ENCODE measurements around the gene GABARAP.

Gene GABARAP

DNA sequence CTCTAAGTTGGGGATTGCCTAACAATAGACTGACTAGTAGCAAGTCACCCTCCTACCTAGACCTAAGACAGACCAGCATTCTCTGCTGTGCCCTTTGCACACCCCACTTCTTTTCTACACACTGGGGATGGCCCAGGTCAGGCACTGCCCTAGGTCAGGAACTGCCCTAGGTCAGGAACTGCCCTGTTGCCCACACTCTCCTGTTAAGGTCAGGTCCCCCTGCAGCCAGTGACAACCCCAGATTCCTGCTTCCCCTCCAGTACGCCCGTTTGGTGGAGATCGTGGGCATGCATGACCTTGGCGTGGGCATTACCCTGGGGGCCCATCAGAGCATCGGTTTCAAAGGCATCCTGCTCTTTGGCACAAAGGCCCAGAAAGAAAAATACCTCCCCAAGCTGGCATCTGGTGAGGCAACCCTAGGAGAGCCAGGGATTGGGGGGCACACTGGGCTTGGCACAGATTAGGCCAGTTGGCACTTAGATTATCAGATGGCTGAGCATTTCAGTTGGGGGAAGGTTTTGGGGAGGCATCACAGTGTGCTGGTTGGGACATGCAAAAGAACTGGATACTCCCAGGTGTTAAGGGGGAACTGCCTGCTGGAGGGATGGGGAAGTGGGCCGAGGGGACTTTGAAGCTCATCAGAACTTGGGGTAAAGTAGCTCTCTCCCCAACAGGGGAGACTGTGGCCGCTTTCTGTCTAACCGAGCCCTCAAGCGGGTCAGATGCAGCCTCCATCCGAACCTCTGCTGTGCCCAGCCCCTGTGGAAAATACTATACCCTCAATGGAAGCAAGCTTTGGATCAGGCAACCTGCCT lies 20.8 kb downstream of the GABARAP start:
- no peak for DNase-seq

DNA sequence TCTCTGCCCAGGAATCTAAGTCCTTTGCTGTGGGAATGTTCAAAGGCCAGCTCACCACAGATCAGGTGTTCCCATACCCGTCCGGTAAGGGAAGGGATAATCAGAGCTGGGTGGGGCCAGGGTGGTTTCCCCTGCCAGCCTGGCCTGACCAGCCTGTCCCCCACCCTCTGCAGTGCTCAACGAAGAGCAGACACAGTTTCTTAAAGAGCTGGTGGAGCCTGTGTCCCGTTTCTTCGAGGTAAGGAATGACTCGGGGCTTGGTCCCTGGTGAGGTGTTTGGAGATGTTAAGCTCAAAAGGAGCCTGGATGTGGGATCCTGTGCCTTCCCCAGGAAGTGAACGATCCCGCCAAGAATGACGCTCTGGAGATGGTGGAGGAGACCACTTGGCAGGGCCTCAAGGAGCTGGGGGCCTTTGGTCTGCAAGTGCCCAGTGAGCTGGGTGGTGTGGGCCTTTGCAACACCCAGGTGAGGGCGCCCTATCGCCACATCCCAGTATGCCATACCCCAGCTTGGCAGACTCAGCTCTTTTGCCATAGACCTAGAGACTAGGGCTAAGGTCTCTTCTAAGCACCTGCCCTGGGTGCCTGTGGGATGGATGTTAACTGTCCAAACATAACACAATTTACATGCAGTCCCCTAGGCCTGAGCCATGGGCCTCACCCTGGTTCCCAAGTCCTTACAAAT lies 21.5 kb downstream of the GABARAP start:
- peak; percentile 71 for DNase-seq

DNA sequence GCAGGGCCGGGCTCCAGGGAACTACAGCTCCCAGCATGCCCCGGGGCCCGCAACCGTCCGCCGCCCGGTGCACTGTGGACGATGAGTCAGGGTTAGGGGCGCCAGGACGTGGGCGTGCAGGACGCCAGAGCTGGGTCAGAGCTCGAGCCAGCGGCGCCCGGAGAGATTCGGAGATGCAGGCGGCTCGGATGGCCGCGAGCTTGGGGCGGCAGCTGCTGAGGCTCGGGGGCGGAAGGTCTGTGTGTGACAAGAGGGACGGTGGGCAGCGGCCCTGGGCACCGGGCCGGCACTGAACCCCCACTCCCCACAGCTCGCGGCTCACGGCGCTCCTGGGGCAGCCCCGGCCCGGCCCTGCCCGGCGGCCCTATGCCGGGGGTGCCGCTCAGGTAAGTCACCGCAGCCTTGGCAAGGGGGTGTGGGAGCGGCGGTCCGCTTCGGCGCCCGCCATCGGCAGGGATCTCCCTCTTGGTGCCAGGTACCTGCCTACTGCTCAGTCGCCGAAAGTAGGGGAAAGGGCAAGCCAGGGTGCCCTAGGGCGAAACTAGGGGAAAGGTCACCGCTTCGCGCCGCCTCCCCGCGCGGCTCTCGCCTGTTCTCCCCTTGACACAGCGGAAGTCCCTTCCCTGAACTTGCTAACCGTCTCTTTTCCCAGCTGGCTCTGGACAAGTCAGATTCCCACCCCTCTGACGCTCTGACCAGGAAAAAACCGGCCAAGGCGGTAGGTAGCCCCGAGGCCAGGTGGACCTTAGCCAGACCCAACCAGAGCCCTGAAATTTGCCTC lies 22.2 kb downstream of the GABARAP start, which contains the start of the genes ACADVL and DLG4:
TSS of gene ACADVL (plus strand) at position 127 of the 781 bp plus-strand sequence. CDS start at position 174, 47 bp downstream.
TSS of gene DLG4 (minus strand) at position 25 of the 781 bp plus-strand sequence.
- DNase-seq: peak; percentile 82

DNA sequence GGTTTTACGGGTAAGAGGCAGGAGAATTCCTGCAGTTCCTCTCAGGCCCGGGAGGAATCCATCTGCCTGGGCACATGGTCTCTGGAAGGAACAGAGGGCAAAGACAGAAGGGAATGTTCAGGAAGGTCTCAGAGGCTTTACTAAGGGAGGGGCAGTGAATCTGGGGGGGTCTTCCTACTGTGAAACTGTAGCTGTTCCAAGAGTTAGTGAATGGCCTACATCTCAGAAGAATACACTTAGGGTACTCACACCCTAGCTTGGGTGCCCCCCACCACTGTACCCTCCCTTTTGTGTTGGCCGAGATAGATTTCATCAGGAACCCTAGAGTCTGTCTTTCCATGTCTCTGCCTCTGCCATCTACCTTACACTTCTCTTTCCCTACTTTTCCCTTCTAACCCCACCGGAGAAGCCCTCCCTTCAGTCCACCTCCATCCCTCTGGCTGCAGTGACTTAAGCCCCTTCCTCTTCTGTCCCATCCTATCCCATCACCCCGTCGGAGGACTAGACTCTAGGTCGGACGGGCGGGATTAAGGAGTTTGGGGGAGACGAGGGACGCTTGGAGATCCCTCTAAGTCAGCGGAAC lies 22.9 kb downstream of the GABARAP start:
- no peak for DNase-seq

DNA sequence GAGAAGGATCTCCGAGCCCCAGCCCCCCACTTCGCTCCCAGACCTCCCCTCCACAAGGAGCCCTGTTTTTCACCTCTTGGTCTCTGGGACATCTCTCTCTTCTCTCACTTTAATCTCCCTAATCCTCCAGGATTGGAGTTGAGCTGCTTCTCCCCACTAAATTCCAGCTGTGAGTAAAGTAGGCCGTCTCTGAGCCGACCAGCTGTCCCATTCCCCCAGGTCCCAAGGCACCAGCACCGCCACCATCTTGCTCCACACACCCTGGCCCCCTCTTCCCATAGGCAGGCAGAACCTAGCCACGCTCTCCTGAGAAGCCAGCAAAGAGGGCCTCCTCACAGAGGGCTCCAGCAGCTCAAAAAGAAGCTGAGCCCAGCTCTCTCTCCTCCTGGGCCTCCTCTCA lies 23.5 kb downstream of the GABARAP start:
- no peak for DNase-seq

DNA sequence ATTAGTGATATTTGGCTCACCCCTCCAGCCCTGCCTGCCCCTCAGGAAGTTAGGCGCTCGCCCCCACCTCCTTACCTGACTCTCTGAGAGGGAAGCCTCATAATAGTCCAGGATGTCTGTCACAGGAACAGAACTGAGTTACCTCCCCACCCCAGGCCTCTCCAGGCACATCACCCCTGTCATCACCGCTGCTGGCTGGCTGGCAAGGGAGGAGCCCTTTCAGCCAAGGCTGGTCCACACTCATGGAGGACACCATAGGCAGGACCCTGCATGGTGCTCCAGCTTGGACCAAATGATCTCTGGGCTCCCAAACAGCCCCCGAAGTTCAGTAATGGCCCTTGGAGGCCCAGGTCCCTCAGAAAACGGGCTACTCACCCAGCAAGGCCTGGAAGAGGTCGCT lies 24.1 kb downstream of the GABARAP start:
- no peak for DNase-seq

DNA sequence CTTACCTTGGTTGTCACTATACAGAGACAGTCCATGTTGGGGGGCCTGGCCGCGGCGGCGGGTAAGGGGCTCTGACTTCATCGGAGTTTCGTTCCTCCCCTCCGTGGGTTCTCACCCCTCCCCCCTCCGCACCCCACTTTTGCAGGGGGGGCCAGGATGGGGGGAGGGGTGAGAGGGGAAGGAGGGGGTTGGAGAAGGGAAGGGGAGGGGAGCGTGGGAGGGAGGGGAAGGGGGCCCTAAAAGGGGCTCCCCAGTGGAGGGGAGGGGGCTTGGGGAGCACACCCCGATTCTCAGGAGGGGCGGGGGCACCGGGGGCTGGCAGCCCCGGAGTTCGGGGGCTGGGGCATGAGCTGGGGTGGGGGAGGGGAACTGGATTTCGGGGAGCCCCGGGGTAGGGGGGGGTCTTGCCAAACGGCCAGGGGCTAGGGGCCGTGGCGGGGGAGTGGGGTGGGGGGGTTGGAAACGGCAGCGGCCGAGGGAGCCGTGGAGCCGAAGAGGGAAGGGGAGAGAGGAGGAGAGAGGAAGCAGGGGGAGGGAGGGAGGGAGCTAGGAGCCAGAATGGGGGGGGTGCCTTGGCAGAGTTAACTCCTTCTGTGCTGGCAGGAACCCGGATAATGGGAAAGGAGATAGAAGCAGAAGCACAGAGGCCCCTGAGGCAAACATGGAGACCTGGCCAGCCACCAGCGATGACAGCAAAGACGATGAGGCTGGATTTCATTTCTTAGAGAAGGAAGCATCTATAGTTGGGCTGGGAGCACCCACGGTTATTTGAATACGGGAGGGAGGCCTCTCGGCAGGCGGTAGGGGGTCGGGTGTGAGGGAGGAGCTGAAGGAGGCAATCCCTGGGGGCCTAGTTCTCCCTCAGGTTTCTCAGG lies 24.9 kb downstream of the GABARAP start:
- no peak for DNase-seq

DNA sequence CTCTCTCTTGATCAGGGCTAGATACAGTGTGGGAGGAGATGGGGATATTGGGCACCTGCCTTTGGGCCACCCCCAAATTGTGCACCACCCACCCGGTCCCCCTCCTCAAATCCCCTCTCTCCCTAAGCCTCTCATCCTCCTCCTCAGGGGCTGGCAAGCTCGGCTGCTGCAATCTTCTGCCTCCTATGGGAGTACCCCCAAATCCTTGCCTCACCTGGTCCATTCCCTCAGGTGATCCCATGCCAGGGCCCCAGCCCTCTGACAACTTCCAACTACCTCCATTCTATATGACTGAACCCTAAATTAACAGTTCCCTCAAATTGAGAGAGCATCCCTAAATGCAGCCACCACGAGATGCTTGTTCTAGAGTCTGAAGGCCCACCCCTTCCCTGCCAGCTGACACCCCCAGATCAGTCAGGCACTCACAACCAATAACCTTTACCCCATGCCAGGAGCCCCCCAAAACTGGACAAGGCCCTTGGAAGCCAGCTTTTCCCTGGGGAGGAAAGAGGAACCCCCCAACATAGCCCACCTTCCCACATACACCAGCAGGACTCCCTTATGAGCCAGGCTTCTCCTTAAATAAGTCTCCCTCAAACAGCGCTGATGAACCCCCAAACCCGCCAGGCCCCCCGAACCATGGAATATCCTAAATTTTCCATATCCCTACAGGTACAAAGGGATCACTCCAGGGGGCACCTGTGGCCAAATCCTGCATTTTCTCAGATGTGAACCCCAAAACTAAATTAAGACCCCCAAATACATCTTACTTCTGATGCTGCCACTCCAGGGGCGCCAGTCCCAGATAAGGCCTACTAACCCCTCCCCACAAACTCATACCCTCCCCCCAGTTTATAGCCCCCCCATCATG lies 25.8 kb downstream of the GABARAP start:
- no peak for DNase-seq

DNA sequence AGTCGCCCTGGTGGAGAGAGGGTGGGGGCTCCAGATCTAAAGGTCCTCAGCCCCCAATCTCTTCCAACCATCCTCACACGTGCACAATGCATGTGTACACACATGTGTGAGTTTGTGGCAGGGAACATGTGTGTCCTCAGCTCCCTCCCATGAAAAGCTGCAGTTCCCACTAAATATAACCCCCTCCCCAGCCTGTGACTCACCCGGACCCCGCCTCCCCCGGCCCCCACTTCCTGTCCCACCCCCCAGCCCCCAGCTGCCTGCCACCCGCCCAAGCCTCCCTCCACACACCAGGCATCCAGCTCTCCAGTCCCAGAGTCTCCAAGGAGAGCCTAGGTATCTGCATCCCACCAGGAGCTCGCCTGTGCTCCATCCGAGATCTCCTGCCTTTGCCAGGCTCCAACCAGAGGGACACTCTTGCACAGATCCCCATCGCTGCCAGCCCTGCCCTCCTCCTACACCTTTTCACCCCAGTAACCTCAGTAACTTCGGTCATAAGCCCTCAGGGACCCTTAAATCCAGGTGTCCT lies 26.5 kb downstream of the GABARAP start:
- DNase-seq: no peak

DNA sequence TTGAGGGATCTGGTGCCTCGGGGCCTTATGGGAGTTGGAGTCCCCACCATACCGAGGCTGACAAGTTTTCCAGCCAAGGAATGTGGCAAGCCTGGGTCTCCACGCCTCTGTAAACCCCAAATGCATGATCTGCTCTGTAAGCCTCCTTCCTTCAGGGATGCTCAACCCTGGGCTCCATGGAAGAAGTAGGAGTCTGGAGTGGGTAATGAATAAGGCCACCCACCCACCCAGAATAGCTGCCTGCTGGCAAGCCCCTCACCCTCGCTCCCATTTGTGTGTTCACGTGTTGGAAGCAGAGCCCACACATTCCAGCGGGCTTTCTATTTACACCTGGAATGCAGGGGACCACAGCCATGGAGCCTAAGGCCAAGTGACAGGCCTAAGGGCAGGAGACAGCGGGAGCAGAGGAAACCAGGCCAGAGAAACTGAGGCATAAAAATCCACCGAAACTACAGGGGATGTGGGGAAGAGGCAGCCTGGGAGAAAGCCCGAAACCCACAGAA lies 27.1 kb downstream of the GABARAP start:
- DNase-seq: no peak

DNA sequence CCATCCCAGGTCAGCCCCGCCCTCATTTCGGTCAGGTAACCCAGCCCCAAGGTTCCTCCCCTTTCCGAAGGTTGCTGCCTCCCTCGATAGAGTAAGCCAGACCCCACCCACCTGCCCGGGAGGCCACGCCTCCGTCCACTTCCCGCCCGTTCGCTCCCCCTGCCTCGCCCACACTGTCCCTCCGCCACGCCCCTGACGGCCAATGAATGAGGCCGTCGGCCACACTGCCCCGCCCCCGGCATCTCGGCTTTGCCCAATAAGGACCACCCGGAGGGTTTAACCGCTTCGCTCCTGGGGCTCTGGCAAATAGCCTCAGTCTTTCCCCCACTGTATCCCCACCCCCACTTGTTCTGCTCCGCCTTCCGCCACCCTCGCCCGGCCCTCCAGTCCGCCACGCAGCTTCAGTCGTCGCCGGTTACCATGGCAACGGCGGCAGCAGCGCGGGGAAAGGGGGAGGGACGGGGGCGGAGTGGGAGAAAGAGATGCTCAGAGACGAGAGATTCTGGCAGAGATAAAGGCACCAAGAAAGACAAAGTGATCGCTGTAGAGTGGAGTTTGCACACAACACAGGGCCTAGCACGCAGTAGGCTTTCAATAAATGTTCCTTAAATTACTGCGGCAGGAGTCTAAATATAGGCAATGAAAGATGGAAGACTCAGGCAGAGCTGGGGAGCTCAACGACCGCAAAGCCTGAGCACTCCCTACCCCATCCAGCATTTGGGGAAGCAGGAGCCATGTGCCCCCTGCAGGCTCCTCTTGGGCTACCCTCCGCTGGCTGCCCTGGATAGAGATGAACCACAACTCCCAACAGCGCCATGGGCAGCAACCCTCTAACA lies 27.7 kb downstream of the GABARAP start:
- DNase-seq: peak; percentile 100

DNA sequence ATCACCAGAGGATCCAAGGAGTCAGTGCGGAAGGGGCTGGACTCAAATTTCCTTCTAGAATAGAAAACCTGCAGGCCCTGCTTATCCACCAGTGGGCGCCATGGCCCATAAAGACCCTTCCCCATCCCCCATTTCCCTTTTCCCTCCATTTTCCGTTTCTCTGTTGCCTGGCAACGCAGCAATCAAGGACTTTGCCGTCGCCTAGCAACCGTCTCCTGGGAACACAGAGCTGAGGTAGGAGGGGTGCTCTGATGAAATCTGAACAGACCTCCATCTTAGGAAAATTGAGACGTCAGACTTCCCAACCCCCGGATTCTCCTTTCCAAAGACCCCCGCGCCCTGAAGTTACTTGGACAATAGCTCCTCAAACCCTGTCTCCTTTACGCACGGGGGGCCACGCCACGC lies 28.4 kb downstream of the GABARAP start:
- peak; percentile 91 for DNase-seq

DNA sequence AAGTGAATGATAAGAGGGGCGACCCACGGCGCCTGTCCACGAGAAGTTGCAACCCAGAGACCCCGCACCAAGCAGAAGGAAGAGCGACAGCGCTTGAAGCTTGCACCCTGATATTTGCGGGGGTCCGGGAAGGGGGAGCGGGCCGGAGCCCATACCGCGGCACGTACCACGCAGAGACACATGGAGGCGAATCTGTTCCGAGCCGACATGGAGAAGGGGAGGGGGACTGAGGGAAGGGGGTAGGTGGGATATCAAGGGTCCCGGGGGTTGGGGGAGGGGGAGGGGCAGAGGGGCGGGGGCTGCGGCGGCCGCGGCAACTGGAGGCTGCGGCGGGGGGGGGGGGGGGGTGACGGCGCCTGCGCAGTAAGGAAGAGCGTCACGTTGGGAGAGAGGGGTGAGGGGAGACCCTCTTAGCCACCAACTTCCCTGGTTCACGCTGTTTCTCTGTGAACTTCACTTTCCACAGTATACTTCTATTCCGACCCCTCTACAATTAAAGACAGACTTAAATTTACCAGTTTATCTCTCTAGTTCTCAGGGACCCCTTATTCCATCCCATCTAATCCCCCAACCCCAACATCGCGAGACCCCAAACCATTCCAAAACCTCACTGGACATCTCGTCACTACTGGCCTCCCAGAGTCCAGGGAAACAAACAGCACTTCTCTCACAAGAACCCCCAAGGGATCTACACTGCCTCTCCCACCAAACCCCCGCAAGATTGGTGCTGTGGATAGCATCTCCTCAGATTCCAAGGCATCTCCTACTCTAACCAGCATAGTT lies 30.6 kb downstream of the GABARAP start:
- no peak for DNase-seq

DNA sequence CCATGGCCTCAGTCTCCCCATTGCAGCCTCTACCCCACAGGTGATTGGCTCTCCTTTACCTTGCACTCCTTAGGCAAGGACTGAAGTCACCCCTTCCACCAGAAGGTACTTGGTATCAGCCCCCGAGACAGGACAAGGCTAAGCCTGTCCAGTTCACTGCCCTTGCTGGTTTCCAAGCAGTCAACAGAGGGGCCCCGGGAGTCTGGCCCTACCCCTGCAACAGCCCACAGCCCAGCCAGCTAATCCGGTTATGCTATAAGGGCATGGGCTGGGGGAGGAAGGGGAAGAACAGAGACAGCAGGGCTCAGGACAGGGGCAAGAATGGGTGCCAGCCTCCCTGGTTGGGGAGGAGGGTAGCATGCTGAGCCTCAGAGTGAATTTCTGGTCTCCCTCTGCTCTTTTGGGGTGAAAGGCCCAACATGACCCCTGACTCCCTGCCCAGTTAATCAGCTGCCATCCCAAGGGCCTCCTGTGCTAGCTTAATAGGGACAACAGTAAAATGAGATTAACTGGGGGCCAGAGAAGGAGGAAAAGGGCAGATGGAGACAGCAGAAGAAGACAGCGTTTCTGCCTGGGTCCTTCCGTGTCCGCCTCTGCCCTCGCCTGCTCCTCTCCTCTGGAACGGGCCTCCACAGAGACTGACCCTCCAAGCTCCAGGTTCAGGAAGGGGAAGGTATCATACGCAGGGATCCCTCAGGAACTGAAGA lies 33.3 kb downstream of the GABARAP start:
- no peak for DNase-seq

DNA sequence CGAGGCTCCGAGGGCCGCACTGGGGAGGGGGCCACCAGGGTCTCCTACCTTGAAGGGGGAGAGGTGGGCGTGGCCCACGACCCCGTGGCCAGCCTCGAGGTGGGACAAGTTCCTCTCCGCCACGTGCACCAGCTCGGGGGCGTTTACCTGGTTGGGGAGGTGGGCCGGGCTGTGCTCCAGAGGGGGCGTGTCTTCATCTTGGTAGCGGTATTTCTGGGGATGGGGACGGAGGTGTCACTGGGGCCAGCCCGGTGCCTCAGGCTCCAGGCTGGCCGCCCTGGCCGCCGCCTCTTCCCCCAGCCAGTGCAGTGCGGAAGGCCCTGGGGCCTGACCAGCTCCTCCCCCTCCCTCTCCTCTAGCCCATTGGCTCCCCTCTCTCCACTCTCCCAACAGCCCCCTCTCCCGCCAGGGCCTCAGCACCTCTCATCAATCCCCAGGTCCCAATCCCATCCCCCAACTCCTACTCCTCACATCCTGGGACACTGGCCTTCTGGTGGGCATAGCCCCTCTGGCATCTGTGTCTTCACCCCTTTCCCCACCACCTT lies 34.1 kb downstream of the GABARAP start:
- no peak for DNase-seq

DNA sequence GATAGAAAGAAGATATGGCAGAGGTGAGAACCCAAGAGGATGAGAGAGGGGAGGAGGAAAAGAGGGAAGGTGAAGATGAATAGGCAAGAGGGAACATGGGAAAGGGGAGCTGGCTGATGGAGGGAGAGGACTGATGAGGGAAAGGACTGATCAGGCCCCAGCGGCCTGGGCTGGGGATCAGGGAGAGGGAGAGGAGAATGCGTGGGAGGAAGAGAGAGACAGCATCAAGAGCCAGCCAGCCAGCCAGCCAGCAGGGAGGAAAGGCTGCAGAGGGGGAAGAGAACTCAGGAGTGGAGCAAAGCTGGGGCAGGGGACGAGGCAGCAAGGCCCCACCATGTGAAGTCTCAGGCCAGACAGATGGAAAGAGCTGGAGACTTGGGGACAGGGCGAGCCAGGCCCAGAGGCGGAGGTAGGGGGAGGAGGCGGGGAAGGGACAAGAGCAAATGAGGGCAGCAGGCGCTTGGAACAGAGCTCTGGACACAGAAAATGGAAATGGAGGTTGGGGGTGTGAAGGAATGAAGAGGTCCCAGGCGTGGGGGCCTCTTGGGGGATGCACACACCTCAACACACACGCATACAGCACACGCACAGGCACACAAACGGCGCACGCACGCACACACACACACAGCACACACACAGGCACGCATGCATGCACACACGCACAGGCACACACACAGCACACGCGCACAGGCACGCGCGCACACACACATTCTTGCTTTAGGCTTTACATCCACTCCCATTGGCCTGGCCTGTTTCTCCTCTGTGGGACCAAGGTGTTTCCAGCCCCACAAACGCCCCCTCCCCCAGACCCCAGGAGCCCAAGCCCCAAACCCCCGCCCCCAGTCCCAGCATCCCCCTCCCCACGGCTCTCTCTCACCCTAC lies 34.9 kb downstream of the GABARAP start:
- DNase-seq: no peak

DNA sequence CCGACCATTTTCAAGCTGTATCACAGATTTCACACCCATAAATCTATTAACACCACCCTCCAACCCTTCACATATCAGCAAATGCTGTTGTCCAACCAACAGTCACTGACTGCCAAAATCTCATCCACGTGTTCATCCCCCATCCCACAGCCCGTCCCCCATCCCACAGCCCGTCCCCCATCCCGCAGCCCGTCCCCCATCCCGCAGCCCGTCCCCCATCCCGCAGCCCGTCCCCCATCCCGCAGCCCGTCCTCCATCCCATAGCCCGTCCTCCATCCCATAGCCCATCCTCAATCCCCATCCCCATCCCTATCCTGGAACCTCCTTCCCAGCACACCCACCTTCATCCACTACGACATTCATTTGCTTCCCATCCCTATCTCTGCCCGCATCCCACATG lies 36.7 kb downstream of the GABARAP start:
- no peak for DNase-seq

Data from CD4-positive, alpha-beta T cell treated with Interleukin-10 for 1 hour (primary cell).